HG03558 (cell line): ENCODE data around the gene CCN5.

Experiments
- ATAC-seq: cut with Tn5 transposase; IDR thresholded peaks from one replicate; pipeline ENCODE4 v1.9.1; 2021; ENCODE audit warnings: moderate number of reproducible peaks; ENCODE audit not compliant: unreplicated experiment; ENCODE audit errors: extremely low read depth

The CCN5 gene

GRCh38 chr20:44733341-44734069 lies 18.3 kb downstream of the CCN5 start:
- ATAC-seq, result no peak

- no peak for ATAC-seq
Observed at GRCh38 chr20:44734938-44735337, 19.8 kb downstream of the CCN5 start.

- ATAC-seq, result no peak
Observed at GRCh38 chr20:44735816-44736169, 20.6 kb downstream of the CCN5 start.

GRCh38 chr20:44736170-44737021 lies 21.2 kb downstream of the CCN5 start:
- ATAC-seq, result no peak

- ATAC-seq, result no peak
Observed at GRCh38 chr20:44737116-44737515, 21.9 kb downstream of the CCN5 start.

GRCh38 chr20:44738813-44739477 lies 23.8 kb downstream of the CCN5 start:
- ATAC-seq, result no peak

- ATAC-seq, result no peak
Observed at GRCh38 chr20:44739942-44740341, 24.8 kb downstream of the CCN5 start.

- ATAC-seq, result no peak
Observed at GRCh38 chr20:44742304-44743079, 27.3 kb downstream of the CCN5 start.

GRCh38 chr20:44743080-44743701 lies 28.0 kb downstream of the CCN5 start:
- ATAC-seq, result no peak

- ATAC-seq, result no peak
Observed at GRCh38 chr20:44743916-44744655, 28.9 kb downstream of the CCN5 start.

GRCh38 chr20:44745122-44745597 lies 30.0 kb downstream of the CCN5 start:
- no peak for ATAC-seq

- ATAC-seq, result no peak
Observed at GRCh38 chr20:44745598-44746366, 30.6 kb downstream of the CCN5 start, which contains the start of gene KCNK15. Gene KCNK15, plus strand, starts transcription at chr20:44745865. Its CDS starts 46 bp downstream, at chr20:44745911.

GRCh38 chr20:44746367-44747165 lies 31.4 kb downstream of the CCN5 start:
- ATAC-seq, result no peak

GRCh38 chr20:44747166-44748004 lies 32.2 kb downstream of the CCN5 start:
- no peak for ATAC-seq

GRCh38 chr20:44748005-44748370 lies 32.8 kb downstream of the CCN5 start:
- ATAC-seq, result no peak

GRCh38 chr20:44750081-44750805 lies 35.1 kb downstream of the CCN5 start:
- no peak for ATAC-seq
